ENCODE measurements around the gene PLA2G2E.
"Not testable (repeated sequence)": the region's sequence is repeated elsewhere in the genome, so short reads cannot be mapped to it uniquely, and the experiment has no call there.

The PLA2G2E gene

GRCh38 chr1:19932866-19933265, 9.4 kb upstream of the PLA2G2E start:
- TF ChIP-seq CTCF (IDR thresholded peaks at IDR 0.05; ENCODE audit: insufficient read depth, missing control alignments) = no peak
- FAIRE-seq (no peak), DNase-seq (ENCODE audit: insufficient read length, low spot score) (no peak)

GRCh38 chr1:19927130-19927421, 3.7 kb upstream of the PLA2G2E start:
- DNase-seq (ENCODE audit: insufficient read length, low spot score); FAIRE-seq: not testable (repeated sequence)

GRCh38 chr1:19926296-19927129, 3.1 kb upstream of the PLA2G2E start:
- no peak for TF ChIP-seq CTCF (IDR thresholded peaks at IDR 0.05; ENCODE audit: insufficient read depth, missing control alignments)
- FAIRE-seq (no peak), DNase-seq (ENCODE audit: insufficient read length, low spot score) (no peak)

GRCh38 chr1:19925342-19926070, 2.1 kb upstream of the PLA2G2E start:
- DNase-seq (ENCODE audit: insufficient read length, low spot score) (no peak), FAIRE-seq (no peak)
- no peak for TF ChIP-seq CTCF (IDR thresholded peaks at IDR 0.05; ENCODE audit: insufficient read depth, missing control alignments)

GRCh38 chr1:19923953-19924346, 533 bp upstream of the PLA2G2E start:
- DNase-seq (ENCODE audit: insufficient read length, low spot score) = no peak
- FAIRE-seq = no peak
- TF ChIP-seq CTCF (IDR thresholded peaks at IDR 0.05; ENCODE audit: insufficient read depth, missing control alignments) = no peak

GRCh38 chr1:19922015-19922688, 1.3 kb downstream of the PLA2G2E start:
- DNase-seq (ENCODE audit: insufficient read length, low spot score) = no peak
- no peak for TF ChIP-seq CTCF (IDR thresholded peaks at IDR 0.05; ENCODE audit: insufficient read depth, missing control alignments)
- no peak for FAIRE-seq

GRCh38 chr1:19921310-19921709, 2.1 kb downstream of the PLA2G2E start:
- DNase-seq (ENCODE audit: insufficient read length, low spot score) = no peak
- no peak for TF ChIP-seq CTCF (IDR thresholded peaks at IDR 0.05; ENCODE audit: insufficient read depth, missing control alignments)
- no peak for FAIRE-seq

All from D721Med (cell line).